ENCODE data around the gene HOXD10. TPM values are rescaled to one million over a fixed set of nuclear protein-coding genes. Genes with fewer than 3 reads are reported as not detected.

The HOXD10 gene
- total RNA-seq, 1 donor from 2014 or later = not detected

DNA sequence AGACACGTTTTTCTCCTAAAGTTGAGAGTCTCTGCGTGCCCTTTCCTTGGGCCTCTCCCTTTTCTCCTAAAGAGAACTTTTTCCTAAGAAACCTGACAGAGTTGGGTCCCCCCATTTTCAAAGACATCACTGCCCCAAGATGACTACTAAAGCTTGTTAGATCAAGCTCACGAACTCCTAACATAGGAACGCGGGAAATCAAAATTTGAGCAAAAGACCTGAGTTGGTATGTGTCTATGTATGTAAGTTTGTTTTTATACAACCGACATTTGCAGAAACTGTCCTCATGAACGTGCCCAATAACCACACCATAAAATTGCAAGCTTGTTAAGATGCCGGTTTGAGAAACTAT, 22.7 kb upstream of the HOXD10 start:
- Histone ChIP-seq H3K4me3 (no peak overlapping the region), H2AFZ (replicated peaks) (no peak overlapping the region), H3K9me3 (ENCODE audit: low read depth) (no peaks in the 10 kb centered on the region), H3K4me1 (no peaks in the 10 kb centered on the region), H3K36me3 (no peaks in the 10 kb centered on the region), H4K20me1 (ENCODE audit: low read depth) (peaks cover 94% of the 10 kb centered on the region), H3F3A (ENCODE audit: low read depth) (no peaks in the 10 kb centered on the region), H3K27ac (no peak overlapping the region), H3K9ac (no peak overlapping the region), H3K4me2 (no peak overlapping the region), H3K79me2 (ENCODE audit: low read depth) (no peaks in the 10 kb centered on the region), H3K27me3 (peaks cover 100% of the 10 kb centered on the region)
- peaks cover 90% of the 10 kb centered on the region for H3K27me3 Mint-ChIP-seq (ENCODE audit: insufficient read depth, low read depth)
- H3K4me1 Mint-ChIP-seq = peaks cover 10% of the 10 kb centered on the region
- H3K9me3 Mint-ChIP-seq = peaks cover 6% of the 10 kb centered on the region
- H3K27ac Mint-ChIP-seq = no peak overlapping the region
- H3K36me3 Mint-ChIP-seq = no peaks in the 10 kb centered on the region
- TF ChIP-seq EZH2phosphoT487 (IDR thresholded peaks at IDR 0.05) (no peak), EZH2 (IDR thresholded peaks at IDR 0.05) (peak; percentile 87), CTCF (IDR thresholded peaks at IDR 0.05) (no peak)
- peak overlapping the region; percentile 7 for H3K4me3 Mint-ChIP-seq
- DNase-seq (ENCODE audit: low spot score) = no peak

DNA sequence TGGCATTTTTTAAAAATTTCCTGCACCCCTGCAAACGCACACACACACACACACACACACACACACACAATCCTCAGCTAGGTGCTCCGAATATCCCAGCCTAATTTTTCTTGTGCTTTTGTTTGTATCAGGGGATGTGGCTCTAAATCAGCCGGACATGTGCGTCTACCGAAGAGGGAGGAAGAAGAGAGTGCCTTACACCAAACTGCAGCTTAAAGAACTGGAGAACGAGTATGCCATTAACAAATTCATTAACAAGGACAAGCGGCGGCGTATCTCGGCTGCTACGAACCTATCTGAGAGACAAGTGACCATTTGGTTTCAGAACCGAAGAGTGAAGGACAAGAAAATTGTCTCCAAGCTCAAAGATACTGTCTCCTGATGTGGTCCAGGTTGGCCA, 22.2 kb upstream of the HOXD10 start:
- Mint-ChIP-seq H3K4me3 (no peak overlapping the region), H3K36me3 (no peaks in the 10 kb centered on the region), H3K9me3 (peaks cover 6% of the 10 kb centered on the region), H3K27me3 (ENCODE audit: insufficient read depth, low read depth) (peaks cover 90% of the 10 kb centered on the region), H3K4me1 (peaks cover 10% of the 10 kb centered on the region), H3K27ac (no peak overlapping the region)
- H3K27ac ChIP-seq = no peak overlapping the region
- H3K4me3 ChIP-seq = no peak overlapping the region
- no peak for DNase-seq (ENCODE audit: low spot score)
- no peak overlapping the region for H2AFZ ChIP-seq (replicated peaks)
- TF ChIP-seq CTCF (IDR thresholded peaks at IDR 0.05) (no peak), EZH2 (IDR thresholded peaks at IDR 0.05) (no peak), EZH2phosphoT487 (IDR thresholded peaks at IDR 0.05) (no peak)
- peaks cover 100% of the 10 kb centered on the region for H3K27me3 ChIP-seq
- no peaks in the 10 kb centered on the region for H3K36me3 ChIP-seq
- no peaks in the 10 kb centered on the region for H3K79me2 ChIP-seq (ENCODE audit: low read depth)
- no peaks in the 10 kb centered on the region for H3K9me3 ChIP-seq (ENCODE audit: low read depth)
- H4K20me1 ChIP-seq (ENCODE audit: low read depth) = peaks cover 94% of the 10 kb centered on the region
- no peak overlapping the region for H3K9ac ChIP-seq
- no peaks in the 10 kb centered on the region for H3K4me1 ChIP-seq
- H3F3A ChIP-seq (ENCODE audit: low read depth) = no peaks in the 10 kb centered on the region
- H3K4me2 ChIP-seq = no peak overlapping the region

DNA sequence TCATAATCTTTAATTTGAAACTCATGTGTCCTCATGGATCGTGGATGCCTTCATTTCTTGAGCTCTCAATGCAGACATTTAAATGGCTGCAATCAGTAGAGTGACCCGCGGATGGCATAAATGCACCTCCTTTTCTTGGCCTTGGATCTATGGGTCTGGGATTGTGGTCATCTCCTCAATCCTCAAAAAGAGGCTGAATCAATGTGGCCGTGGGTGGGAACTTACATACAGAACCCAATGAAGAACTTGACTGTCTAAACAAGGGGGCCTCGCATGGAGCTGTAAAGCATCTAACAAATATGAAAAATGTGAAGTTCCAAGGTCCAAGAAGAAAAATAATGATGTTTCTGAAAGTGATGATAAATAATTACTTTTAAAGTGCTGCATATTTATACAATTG, 21.2 kb upstream of the HOXD10 start:
- no peak overlapping the region for H3K9ac ChIP-seq
- H3K27me3 ChIP-seq = peaks cover 100% of the 10 kb centered on the region
- DNase-seq (ENCODE audit: low spot score) = no peak
- H3F3A ChIP-seq (ENCODE audit: low read depth) = no peaks in the 10 kb centered on the region
- H4K20me1 ChIP-seq (ENCODE audit: low read depth) = peaks cover 93% of the 10 kb centered on the region
- no peak overlapping the region for H3K27ac Mint-ChIP-seq
- H2AFZ ChIP-seq (replicated peaks) = no peak overlapping the region
- TF ChIP-seq EZH2phosphoT487 (IDR thresholded peaks at IDR 0.05) = no peak
- TF ChIP-seq CTCF (IDR thresholded peaks at IDR 0.05) = no peak
- TF ChIP-seq EZH2 (IDR thresholded peaks at IDR 0.05) = no peak
- no peak overlapping the region for H3K4me2 ChIP-seq
- H3K4me3 Mint-ChIP-seq = no peak overlapping the region
- H3K4me1 ChIP-seq = no peaks in the 10 kb centered on the region
- H3K4me1 Mint-ChIP-seq = peaks cover 10% of the 10 kb centered on the region
- H3K79me2 ChIP-seq (ENCODE audit: low read depth) = no peaks in the 10 kb centered on the region
- H3K4me3 ChIP-seq = no peak overlapping the region
- no peaks in the 10 kb centered on the region for H3K9me3 ChIP-seq (ENCODE audit: low read depth)
- no peaks in the 10 kb centered on the region for H3K36me3 ChIP-seq
- H3K9me3 Mint-ChIP-seq = peaks cover 6% of the 10 kb centered on the region
- peaks cover 88% of the 10 kb centered on the region for H3K27me3 Mint-ChIP-seq (ENCODE audit: insufficient read depth, low read depth)
- H3K27ac ChIP-seq = no peak overlapping the region
- H3K36me3 Mint-ChIP-seq = no peaks in the 10 kb centered on the region
